HepG2 (cell line): ENCODE results near the gene TADA2A.

Experiments used
- EP300 ChIP-seq, 3 experiments: sonication (generic) in 1 of 3; formaldehyde crosslinking in 1 of 3; IDR thresholded peaks; 2 replicates each; pipeline versions ENCODE4 v1.5.1 to v1.6.1; 2011 to 2020; ENCODE audit warnings: low read depth in 2 of 3, low read length in 2 of 3, borderline replicate concordance in 1 of 3, improper control_type of control experiment in 1 of 3, mild to moderate bottlenecking in 1 of 3, missing genetic modification reagents in 1 of 3, moderate library complexity in 1 of 3
- NFE2 ChIP-seq: sonication (generic); formaldehyde crosslinking; IDR thresholded peaks from 2 replicates; pipeline ENCODE4 v1.4.0; 2020; ENCODE audit warnings: missing genetic modification reagents
- STAT6 ChIP-seq: sonication (generic); formaldehyde crosslinking; IDR thresholded peaks from 2 replicates; pipeline ENCODE4 v1.4.0; 2020; ENCODE audit warnings: missing genetic modification reagents, mild to moderate bottlenecking, borderline replicate concordance
- TOE1 ChIP-seq: sonication (generic); formaldehyde crosslinking; IDR thresholded peaks from 2 replicates; pipeline ENCODE4 v1.4.0; 2020; ENCODE audit warnings: mild to moderate bottlenecking, missing genetic modification reagents
- ZNF232 ChIP-seq: sonication (generic); formaldehyde crosslinking; IDR thresholded peaks from 2 replicates; pipeline ENCODE4 v1.4.0; 2020; ENCODE audit warnings: missing genetic modification reagents, borderline replicate concordance
- TF ChIP-seq, protein P1 (sequence below): sonication (generic); formaldehyde crosslinking; IDR thresholded peaks from 2 replicates; pipeline ENCODE4 v1.5.0; 2020; ENCODE audit warnings: mild to moderate bottlenecking, missing genetic modification reagents, moderate library complexity

GRCh38 chr17:37406635-37407461, at the start of gene TADA2A, which contains the start of gene ACACA:
- no peak for TF ChIP-seq NFE2 (CRISPR knock-in tag)
- TF ChIP-seq STAT6 (CRISPR knock-in tag): no peak
- TF ChIP-seq TOE1 (CRISPR knock-in tag): 0 out of 2 replicates have a peak, but pooled peaks have one; percentile 9
- peak; percentile 75; the same call in 1 of the 2 replicates for TF ChIP-seq ZNF232
- TF ChIP-seq, protein P1, sequence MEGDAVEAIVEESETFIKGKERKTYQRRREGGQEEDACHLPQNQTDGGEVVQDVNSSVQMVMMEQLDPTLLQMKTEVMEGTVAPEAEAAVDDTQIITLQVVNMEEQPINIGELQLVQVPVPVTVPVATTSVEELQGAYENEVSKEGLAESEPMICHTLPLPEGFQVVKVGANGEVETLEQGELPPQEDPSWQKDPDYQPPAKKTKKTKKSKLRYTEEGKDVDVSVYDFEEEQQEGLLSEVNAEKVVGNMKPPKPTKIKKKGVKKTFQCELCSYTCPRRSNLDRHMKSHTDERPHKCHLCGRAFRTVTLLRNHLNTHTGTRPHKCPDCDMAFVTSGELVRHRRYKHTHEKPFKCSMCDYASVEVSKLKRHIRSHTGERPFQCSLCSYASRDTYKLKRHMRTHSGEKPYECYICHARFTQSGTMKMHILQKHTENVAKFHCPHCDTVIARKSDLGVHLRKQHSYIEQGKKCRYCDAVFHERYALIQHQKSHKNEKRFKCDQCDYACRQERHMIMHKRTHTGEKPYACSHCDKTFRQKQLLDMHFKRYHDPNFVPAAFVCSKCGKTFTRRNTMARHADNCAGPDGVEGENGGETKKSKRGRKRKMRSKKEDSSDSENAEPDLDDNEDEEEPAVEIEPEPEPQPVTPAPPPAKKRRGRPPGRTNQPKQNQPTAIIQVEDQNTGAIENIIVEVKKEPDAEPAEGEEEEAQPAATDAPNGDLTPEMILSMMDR (CRISPR knock-in tag): no peak
- 0 out of 4 replicates have a peak, but pooled peaks of 1 of the 2 experiments have one; percentile 24 for TF ChIP-seq EP300 (IDR thresholded peaks at IDR 0.05; ENCODE audit: low read depth in 2 of 2, low read length in 2 of 2)
- no peak for TF ChIP-seq EP300 (CRISPR knock-in tag; IDR thresholded peaks at IDR 0.05; ENCODE audit: borderline replicate concordance)
